ENCODE data around the gene SSTR3. TPM values are rescaled to one million over a fixed set of nuclear protein-coding genes. Genes with fewer than 3 reads are reported as not detected.

SSTR3 gene
- not detected in 2 replicates for total RNA-seq (ENCODE audit: low replicate concordance)

GRCh38 chr22:37212174-37212906 lies at the start of gene SSTR3:
TSS of gene SSTR3 (minus strand) at chr22:37212477. CDS start at chr22:37207803, 4,674 bp downstream.

GRCh38 chr22:37244114-37244921 lies 32.0 kb upstream of the SSTR3 start, which contains the start of gene RAC2:
TSS of gene RAC2 (minus strand) at chr22:37244269. CDS start at chr22:37244148, 121 bp downstream.

GRCh38 chr22:37187891-37188761 lies 24.2 kb downstream of the SSTR3 start, which contains the start of gene C1QTNF6:
TSS of gene C1QTNF6 (minus strand) at chr22:37188247. CDS start at chr22:37188213, 34 bp downstream.

Other genes starting within 250 kb of the SSTR3 start
- 10.5 and 54.4 TPM in 2 replicates for gene TST, start 193.0 kb downstream of the SSTR3 start, total RNA-seq (ENCODE audit: low replicate concordance)
- gene MPST, start 192.7 kb downstream of the SSTR3 start, total RNA-seq (ENCODE audit: low replicate concordance): 27.0 and 104 TPM in 2 replicates
- gene KCTD17, start 160.7 kb downstream of the SSTR3 start, total RNA-seq (ENCODE audit: low replicate concordance): 32.2 and 41.8 TPM in 2 replicates
- gene TMPRSS6, start 102.8 kb downstream of the SSTR3 start, total RNA-seq (ENCODE audit: low replicate concordance): not detected in 2 replicates
- gene IL2RB, start 62.6 kb downstream of the SSTR3 start, total RNA-seq (ENCODE audit: low replicate concordance): 0.23 TPM in 1 of 2 replicates, not detected in the other
- gene C1QTNF6, start 24.2 kb downstream of the SSTR3 start, total RNA-seq (ENCODE audit: low replicate concordance): 4.3 and 12.9 TPM in 2 replicates
- 3.9 and 10.9 TPM in 2 replicates for gene RAC2, start 31.8 kb upstream of the SSTR3 start, total RNA-seq (ENCODE audit: low replicate concordance)
- 0.08 and 0.23 TPM in 2 replicates for gene CYTH4, start 70.0 kb upstream of the SSTR3 start, total RNA-seq (ENCODE audit: low replicate concordance)
- gene ELFN2, start 215.0 kb upstream of the SSTR3 start, total RNA-seq (ENCODE audit: low replicate concordance): under 0.01 TPM in 1 of 2 replicates, not detected in the other

All from smooth muscle cell of the coronary artery (primary cell).